H1 (cell line): ENCODE data around the gene SLC22A9. TPM values are rescaled to one million over a fixed set of nuclear protein-coding genes. Genes with fewer than 3 reads are reported as not detected.

Experiments
- USF2 ChIP-seq: IDR thresholded peaks from 2 replicates; pipeline ENCODE4 v1.6.1; 2011; ENCODE audit warnings: low read length, improper control_type of control experiment
- polyA plus RNA-seq, 7 experiments: library from polyadenylated mRNA; depleted of rRNA in 3 of 7; stranded (reverse) in 5 of 7; unstranded in 2 of 7; fragments of >200 nt in 5 of 7; fragments of 200-250 nt in 2 of 7; gene quantifications; 1 replicate in 5 of 7; 2 replicates in 1 of 7; 4 replicates in 1 of 7; pipeline versions ENCODE4 v1.2.1 to v1.2.3, GENCODE V29; 2011 to 2013; ENCODE audit warnings: missing spikeins in 2 of 7, mixed read lengths in 2 of 7
- total RNA-seq: library from RNA; stranded (reverse); fragmentation: NEBNext Ultra II Directional; extraction: Animal tissue kit (Norgen Biotek cat#: 25700); gene quantifications from 2 replicates; pipeline ENCODE4 v1.2.1, GENCODE V29; 2021

SLC22A9 gene
- total and polyA plus RNA-seq, 2 of the 8 experiments (the other 6 are each of a cell fraction or from before 2014, with no cell fraction given): not detected

GRCh38 chr11:63395697-63396096 lies 26.1 kb downstream of the SLC22A9 start (continued):
- TF ChIP-seq USF2: no peak
